OCI-M1 (cell line): Measurements from ENCODE around the gene STAT3.
A peak's percentile ranks its signal among the peaks of the same experiment; 100 is the strongest.
"Not testable (repeated sequence)": the region's sequence is repeated elsewhere in the genome, so short reads cannot be mapped to it uniquely, and the experiment has no call there.

Experiments used
- DNase-seq: peaks from one replicate; lab custom pipeline; 2025; lab: John Stamatoyannopoulos, UW

STAT3 gene

DNA sequence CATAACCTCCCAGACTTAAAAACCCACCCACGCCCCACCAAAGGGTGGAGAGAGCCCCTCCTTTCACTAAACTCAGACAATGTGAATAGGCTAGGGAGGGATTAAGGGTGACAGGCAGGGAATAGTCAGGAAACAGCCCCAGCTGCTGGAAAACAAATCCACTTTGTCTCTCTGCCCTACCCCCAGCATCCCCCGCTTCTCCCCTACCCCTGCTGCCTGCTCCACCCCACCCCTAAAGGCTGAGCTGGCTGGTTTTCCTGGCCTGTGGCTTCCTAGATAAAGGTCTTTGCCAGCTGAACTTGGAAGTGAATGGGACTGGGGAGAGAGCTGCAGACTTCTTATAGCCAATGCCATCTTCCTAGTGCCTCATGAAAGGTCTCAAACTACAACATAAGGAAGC lies 19.8 kb upstream of the STAT3 start:
- DNase-seq: no peak

DNA sequence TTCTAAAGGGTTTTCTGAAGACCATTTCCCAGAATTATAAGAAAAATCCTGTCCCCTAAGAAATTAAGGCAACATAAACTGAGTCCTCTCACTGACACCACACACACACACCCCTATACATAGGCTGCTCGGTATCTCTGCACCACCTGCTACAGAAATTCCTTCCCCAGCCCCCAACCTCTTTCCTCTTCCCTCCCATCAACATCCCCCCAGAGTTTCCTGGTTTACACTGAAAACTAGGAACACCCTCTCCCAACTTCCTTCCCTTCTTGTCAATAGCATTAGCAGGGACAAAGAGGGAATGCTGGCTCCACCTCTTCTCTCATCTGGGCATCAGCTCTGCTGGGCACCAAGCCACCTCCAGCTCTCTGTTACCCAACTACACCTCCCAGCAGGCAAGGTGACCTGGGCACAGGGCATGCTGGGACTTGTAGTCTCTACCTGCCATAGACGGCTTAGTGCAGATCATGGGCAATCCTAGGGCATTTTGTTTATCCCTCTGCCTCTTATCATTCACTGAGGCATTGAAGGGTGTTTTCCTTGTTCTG lies 19.1 kb upstream of the STAT3 start:
- peak; percentile 81 for DNase-seq

DNA sequence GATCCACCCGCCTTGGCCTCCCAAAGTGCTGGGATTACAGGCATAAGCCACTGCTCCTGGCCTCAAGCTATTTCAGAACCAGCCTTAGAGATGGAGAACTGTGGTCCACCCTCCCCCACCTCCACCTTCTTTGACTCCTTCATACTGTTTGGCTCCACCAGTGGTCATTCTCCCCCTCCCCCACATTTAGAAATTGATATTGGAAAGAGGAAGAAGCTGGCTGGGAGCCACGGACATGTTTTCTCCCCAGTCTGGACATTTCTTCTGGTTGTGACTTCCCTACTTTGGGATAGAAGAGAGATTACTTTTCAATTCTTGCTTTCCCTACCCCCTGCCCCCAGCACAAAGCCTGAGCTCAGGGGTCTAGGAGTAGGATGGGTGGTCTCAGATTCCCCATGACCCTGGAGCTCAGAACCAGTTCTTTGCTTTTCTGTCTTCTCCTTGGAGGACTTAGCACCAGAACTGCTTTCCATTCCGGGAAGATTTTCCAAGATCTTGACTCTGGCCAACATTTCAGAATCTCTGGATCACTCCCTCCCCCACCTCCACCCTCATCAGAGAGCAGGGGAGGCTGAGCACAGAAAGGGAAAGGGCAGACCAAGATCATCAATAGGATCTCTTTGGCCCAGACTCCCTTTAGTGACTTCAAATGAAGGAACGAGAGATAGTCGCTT lies 18.5 kb upstream of the STAT3 start:
- DNase-seq: peak; percentile 93

DNA sequence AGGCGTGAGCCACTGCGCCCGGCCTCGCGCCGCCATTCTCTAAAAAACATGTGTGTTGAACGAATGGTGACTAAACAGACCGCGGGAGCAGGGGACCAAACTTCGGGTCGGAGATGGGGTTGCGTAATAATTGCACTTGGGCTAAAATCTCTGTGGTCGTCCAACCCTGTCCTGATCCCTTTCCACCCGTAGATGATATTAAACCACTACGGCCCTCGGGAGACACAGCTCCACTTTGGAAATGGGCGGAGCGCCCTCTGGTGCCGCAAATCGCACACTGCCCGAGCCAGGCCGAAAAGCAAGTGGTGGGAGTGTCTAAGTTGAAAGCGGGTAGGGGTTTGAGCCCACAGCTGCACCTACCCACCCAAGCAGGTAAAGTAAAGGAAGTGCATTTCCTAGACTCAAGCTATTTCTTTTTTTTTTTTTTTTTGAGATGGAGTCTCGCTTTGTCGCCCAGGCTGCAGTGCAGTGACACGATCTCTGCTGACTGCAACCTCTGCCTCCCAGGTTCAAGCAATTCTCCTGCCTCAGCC lies 17.8 kb upstream of the STAT3 start:
- peak; percentile 95 for DNase-seq

DNA sequence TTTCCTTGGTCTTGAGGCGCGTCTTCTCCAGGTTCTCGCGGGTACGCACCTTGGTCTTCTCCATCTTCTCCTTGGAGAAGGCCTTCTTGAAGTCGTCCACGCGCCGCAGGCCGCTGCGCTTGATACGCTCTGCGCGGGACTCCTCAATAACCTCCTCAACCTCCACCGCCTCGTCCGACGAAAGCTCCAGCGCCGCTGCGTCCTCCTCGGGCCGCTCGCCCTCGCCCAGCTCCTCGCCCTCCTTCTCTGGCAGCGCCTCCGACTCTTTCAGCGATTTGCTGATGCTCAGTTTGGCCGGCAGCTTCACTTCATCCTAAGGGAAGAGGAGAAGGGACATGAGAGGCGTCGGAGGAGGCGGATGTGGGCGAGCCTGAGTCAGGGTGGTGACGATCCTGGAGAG lies 16.8 kb upstream of the STAT3 start:
- no peak for DNase-seq

DNA sequence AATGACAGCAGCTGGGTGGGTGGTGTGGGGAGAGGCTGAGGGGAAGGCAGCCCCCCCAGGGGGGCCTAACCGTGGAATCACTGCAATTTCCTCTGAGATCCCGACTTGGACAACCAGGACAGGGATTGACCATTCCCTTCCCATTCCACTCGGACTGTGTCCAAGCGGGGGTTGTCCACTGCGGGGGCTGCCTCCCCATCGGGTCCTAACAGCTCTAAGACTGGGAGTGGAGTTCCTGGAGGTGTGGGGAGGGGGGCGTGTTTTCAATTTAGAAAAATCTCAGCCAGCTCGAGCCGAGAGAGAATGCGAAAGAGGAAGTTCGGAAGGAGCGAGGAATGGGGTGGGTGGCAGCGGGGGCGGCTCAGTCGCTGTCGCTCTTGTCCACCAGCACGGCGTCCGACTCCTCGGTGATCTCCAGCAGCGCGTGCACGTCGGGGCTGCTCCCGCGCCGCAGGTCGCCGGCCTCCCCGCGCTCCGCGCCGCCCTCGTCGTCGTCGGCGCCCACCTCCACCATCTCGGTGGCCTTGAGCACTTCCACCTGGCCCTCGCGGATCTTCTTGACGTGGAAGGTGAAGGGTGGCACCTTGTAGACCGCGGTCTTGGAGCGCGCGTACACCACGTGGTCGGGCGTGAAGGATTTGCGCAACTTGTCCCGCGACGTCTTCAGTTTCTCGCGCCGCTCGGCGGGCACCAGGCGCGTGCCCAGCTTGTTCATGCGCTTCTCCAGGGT lies 16.2 kb upstream of the STAT3 start:
- DNase-seq: no peak

DNA sequence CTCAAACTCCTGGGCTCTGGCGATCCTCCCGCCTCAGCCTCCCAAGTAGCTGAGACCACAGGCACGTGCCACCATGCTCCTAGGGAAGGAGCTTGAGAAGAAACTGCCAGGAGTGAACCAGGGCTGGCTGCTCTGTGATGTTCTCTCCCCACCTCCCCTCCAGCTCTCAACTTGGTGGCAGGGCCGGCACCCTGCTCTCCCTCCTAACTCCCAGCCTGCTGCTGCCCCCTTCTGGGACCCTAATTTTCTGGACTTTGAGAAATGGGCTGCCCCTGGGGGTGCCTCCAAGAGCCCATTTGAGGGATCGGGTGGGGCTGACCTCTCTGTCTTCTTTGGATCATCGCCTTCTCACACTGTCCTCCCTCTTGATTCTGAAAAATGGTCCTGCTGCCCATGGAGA lies 14.9 kb upstream of the STAT3 start:
- DNase-seq: peak; percentile 75

DNA sequence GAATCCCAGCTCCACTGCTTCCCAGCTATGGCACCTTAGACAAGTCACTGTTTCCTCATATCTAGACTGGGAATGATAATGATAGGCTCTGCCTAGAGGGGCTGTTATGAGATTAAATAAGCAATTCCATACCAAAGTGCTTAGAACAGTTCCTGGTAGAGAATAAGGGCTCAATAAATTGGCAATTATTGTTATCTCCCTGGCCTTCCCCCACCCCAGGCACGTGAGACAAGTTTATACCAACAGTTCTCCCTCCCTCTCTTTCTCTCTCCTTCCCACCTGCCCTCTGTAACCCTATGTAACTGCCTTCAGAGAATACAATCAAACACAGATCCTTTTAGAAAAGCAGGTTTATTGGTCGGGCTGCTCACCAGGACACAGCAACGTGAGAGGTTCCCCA lies 13.9 kb upstream of the STAT3 start:
- no peak for DNase-seq

DNA sequence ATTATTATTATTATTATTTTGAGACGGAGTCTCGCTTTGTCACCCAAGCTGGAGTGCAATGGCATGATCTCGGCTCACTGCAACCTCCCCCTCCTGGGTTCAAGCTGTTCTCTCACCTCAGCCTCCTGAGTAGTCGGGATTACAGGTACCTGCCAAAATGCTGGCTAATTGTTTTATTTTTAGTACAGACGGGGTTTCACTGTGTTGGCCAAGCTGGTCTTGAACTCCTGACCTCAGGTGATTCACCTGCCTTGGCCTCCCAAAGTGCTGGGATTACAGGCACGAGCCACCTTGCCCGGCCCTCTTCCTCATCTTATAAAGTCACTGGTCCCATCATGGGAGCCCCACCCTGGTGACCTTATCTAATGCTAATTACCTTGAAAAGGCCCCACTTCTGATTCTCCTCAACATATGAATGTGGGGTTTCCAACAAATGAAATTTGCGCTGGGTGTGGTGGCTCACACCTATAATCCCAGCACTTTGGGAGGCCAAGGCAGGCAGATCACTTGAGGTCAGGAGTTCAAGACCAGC lies 12.7 kb upstream of the STAT3 start:
- DNase-seq: not testable (repeated sequence)

DNA sequence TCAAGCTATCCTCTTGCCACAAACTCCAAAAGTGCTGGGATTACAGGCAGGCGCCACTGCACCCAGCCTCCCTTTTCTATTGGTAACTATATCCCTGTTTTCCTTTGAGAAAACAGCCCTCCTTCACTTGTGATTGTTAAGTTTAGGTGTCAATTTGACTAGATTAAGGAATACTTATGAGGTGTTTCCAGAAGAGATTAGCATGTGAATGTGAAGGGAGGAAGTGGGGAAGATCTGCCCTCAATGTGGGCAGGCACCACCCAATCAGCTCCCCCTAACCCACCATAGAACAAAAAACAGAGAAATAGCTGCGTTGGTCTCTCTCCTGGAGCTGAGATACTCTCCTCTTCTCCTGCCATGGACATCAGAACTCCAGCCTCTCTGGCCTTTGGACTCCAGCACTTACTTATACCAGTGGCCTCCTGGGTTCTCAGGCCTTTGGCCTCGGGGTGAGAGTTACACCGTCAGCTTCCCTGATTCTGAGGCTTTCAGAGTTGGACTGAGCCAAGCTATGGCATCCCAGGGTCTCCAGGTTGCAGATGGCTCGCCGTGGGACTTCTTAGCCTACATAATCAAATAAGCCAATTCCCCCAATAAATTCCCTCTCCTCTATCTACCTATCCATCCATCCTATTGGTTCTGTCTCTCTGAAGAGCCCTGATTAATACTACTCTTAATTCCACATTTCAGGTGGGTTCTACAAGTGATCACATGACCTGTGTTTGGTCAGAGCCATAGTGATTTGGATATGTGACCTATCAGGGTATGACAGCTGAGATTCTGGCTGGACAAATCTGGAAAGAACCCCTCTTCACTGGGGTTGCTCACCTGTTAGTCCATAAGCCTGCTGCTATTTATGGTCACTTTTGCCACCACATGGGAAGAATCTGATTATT lies 12.0 kb upstream of the STAT3 start:
- peak; percentile 30 for DNase-seq

DNA sequence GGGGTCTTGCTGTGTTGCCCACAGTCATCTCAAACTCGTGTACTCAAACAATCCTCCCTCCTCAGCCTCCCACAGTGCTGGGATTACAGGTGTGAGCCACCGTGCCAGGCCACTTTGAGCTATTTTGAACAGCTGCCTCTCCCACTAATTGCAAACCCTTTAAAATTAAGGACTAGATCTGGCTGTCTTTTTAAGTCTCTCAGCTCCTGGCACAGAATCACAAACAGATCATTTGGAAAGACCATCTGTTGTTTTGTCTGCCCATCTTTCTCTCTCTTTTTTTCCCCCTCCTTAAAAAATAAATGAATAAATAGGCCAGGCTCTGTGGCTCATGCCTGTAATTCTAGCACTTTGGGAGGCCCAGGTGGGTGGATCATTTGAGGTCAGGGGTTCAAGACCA lies 10.9 kb upstream of the STAT3 start:
- DNase-seq: no peak

DNA sequence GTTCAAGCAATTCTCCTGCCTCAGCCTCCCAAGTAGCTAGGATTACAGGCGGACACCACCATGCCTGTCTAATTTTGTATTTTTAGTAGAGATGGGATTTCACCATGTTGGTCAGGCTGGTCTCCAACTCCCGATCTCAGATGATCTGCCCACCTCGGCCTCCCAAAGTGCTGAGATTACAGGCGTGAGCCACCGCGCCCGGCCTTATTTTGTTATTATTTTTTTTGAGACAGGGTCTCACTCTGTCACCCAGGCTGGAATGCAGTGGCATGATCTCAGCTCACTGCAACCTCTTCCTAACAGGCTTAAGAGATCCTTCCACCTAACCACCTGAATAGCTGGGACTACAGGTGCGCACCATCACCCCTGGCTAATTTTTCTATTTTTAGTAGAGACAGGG lies 7.4 kb upstream of the STAT3 start:
- DNase-seq: not testable (repeated sequence)

DNA sequence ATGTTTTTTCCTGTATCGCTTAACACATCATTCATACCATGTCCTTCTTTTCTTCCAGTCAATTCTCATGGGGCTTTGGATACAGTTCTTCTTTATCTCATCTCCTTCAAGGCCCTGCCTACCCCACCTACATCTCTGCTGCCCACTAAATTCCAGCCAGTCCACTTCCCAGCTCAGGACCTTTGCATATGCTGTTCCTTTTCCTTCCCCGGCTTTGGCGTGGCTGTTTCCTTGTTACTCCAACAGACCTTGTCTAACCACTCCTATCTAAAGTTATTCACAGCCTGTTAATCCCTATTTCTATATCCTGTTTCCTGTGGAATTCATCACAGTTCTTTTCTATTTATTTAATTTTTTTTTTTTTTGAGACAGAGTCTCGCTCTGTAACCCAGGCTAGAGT lies 6.6 kb upstream of the STAT3 start:
- DNase-seq: no peak

DNA sequence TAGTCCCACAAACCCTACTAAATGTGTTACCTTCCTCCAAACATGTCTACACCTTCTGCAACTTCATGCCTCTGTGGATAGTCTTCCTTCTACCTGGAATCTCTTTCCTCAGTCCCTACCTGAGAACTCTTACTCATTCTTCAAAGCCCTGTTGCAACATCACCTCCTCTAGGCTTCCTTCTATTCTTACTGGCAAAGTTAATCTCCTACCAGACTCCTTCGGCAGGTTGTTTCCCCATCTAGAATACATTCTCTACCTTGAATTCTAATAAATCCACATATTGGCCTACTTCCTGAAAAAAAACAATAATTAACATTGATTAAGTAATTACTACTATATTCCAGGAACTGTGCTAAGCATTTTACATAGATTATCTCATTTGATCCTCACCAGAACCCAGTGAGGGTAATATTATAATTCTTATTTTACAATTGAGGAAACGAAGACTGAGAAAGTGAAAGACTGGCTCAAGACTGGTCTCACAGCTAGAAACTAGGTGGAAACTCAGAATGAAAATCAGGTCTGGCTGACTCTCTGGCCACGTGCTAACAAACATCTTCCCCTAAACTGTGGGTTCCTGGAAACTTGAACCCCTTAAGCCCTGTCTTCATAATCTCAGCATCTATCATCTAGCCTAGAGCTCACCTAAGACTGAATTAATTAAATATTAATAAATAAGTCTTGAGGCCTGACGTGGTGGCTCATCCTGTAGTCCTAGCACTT lies 4.6 kb upstream of the STAT3 start:
- DNase-seq: no peak

DNA sequence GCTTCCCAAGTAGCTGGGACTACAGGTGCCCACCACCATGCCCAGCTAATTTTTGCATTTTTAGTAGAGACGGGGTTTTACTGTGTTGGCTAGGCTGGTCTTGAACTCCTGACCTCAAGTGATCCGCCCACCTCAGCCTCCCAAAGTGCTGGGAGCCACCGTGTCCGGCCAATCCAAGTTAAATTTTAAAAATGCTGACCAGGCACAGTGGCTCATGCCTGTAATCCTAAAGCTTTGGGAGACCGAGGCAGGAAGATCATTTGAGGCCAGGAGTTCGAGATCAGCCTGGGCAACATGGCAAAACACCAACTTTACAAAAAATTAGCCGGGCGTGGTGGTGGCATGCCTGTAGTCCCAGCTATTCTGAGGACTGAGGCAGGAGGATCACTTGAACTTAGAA lies 3.2 kb upstream of the STAT3 start:
- not testable (repeated sequence) for DNase-seq

DNA sequence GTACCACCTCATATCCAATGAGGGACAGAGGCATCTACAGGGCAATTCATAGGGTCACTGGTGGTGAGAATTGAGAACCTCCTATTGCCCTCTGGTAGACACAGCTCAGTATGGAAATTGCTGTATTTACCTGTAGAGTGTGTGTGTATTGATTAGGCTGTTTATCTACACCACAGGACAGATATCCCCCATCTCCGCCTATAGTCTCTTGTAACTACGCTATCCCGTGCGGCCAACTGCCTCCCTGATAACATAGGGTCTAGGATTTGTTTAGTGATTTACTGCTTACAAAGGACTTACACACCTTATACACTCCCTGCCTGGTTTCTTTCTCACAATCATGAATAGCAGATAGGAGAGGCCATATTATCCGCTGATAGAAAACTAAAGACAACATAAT lies 1.7 kb upstream of the STAT3 start:
- no peak for DNase-seq

DNA sequence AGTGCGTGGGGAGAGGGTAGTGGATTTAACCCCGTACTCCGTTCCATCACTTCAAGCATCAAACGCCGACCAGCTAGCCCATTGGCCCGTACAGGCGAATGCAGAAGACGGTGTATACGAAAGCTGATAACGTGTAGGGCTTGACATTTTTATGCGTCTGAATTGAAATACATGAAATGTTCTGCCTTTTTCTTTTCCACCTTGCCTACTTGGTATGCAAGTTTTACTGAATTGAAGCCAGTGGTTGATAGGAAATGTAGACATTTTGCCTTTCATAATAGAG lies 834 bp upstream of the STAT3 start:
- DNase-seq: no peak

DNA sequence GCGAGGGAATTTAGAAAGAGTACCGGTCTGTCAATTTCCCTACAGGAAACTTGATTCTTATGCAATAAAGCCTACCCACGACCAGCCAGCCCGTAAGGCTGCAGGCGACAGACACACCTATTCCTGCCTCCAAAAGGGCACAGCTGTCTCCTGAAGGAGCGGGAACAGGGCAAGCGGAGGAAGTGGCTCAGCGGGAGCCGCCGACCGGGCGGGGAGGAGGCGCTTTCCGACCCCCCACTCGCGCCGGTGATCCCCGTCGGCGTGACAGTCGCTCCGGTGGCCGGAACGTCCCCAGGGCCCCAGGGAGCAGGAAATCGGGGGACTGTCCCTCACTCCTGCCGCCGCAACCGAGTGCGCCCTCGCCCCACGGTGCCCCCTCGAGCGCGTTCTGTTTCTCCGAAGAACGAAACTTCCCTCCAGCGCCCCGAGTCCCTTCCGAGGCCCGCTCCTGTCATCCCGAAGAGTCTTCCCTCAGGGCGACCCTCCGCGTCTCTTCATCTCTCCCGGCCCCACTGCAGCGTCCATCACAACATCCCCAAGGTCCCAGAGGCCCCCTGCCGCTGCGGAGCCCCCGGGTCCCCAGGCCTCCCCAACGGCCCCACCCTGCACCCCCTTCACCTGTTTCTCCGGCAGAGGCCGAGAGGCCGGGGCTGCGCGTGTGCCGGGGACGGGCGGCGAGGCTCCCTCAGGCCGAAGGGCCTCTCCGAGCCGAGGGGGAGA lies 421 bp downstream of the STAT3 start:
- peak; percentile 53 for DNase-seq

DNA sequence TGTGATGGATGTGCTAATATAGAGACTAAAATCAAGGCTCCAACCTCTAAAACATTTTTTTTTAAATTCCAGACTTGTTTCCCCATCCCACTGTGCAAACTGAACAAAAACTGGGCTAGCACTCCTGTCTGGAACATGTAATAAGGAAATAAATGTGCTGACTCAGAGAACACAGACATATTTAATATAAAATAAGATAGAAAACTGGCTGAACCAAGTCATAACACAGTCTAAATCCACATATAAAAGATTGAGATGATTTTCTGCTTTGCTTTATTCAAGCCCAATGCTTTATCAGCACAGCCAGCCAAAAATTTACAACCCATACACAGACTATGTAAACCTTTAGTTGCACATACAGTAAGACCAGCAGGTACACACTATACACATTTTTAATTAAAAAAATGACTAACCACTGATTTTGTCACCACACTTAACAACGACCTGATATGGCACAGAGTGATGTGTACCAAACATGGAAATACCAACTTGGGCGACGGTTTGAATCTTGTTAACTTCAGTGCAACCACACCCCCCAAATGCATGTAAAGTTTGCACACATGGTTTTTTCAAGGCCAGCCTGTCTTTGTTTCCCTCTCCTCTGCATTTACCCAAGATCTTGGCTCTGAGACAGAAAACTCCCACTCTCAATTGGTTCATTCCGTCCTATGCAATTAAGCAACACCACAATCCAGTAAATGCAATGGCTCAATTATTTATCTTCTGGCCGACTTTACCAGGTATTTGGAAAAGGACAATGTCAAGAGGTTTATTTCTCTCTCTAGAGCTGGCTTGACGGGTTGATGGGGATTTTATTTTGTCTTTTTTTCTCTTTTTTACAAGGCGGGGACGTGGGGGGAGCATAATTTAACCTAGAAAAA lies 1.2 kb downstream of the STAT3 start:
- peak; percentile 67 for DNase-seq

DNA sequence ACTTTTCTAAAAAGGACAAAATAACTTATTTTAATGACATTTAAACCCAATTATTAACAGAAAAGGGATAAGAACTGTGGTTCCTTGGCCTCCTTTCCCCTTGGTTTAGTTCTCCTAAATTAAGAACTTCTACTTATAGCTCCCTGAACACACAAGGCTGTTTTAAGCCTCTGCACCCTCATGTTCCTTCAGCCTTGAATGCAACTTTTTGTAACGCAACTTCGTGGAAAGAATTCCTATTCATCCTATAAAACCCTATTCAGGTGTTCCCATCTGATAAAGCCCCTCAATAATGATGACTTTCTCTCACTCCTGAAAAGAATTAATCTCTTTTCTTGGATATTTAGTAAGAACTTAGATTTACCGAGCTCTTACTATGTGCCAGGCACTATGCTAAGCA lies 6.3 kb downstream of the STAT3 start:
- DNase-seq: no peak
